Liver (tissue), 9 donors: ENCODE results near the gene OFD1. TPM values are rescaled to one million over a fixed set of nuclear protein-coding genes. Genes with fewer than 3 reads are reported as not detected.

ENCODE experiments used
- DNase-seq: peaks from one replicate; pipeline ENCODE4 v3.0.0-alpha.2; 2017; ENCODE audit warnings: low spot score
- H3K27ac ChIP-seq, 2 donors: one replicate each; pipeline ENCODE4 v1.7.0; 2013; ENCODE audit warnings: inconsistent platforms in 2 of 2, low read length in 2 of 2, control low read depth in 1 of 2, low read depth in 1 of 2, mild to moderate bottlenecking in 1 of 2
- H3K27me3 ChIP-seq, 4 donors: one replicate each; pipeline versions ENCODE4 v1.6.1 to v1.7.0; 2013; ENCODE audit warnings: low read length in 3 of 4, inconsistent platforms in 1 of 4, mild to moderate bottlenecking in 1 of 4, moderate library complexity in 1 of 4; ENCODE audit not compliant: control insufficient read depth in 4 of 4, insufficient read depth in 4 of 4
- H3K36me3 ChIP-seq, 4 donors: one replicate each; pipeline versions ENCODE4 v1.6.1 to v1.7.0; 2013; ENCODE audit warnings: low read length in 3 of 4, mild to moderate bottlenecking in 3 of 4, low read depth in 1 of 4, moderate library complexity in 1 of 4; ENCODE audit not compliant: control insufficient read depth in 4 of 4, insufficient read depth in 3 of 4
- H3K4me1 ChIP-seq, 4 donors: one replicate each; pipeline versions ENCODE4 v1.6.1 to v1.7.0; 2013; ENCODE audit warnings: low read length in 3 of 4, mild to moderate bottlenecking in 3 of 4, moderate library complexity in 1 of 4; ENCODE audit not compliant: control insufficient read depth in 4 of 4, insufficient read depth in 4 of 4
- H3K4me3 ChIP-seq, 3 donors: one replicate each; pipeline versions ENCODE4 v1.6.1 to v1.7.0; 2013; ENCODE audit warnings: low read length in 3 of 3, control low read depth in 1 of 3, low read depth in 1 of 3, mild to moderate bottlenecking in 1 of 3
- H3K9ac ChIP-seq, 2 donors: one replicate each; pipeline ENCODE4 v1.7.0; 2013; ENCODE audit warnings: low read length in 2 of 2, mild to moderate bottlenecking in 2 of 2, moderate library complexity in 2 of 2, control low read depth in 1 of 2, low read depth in 1 of 2
- H3K9me3 ChIP-seq, 4 donors: one replicate each; pipeline versions ENCODE4 v1.6.1 to v1.7.0; 2013; ENCODE audit warnings: low read length in 3 of 4; ENCODE audit not compliant: control insufficient read depth in 4 of 4
- ATF3 ChIP-seq: IDR thresholded peaks from 2 replicates; pipeline ENCODE4 v1.6.1; 2016; ENCODE audit warnings: antibody characterized with exemption
- CTCF ChIP-seq: fragments of 150-350 bp; IDR thresholded peaks from 2 replicates; pipeline ENCODE4 v1.5.1; 2017; ENCODE audit warnings: improper control_type of control experiment, low read depth, low read length; ENCODE audit not compliant: missing input control
- EGR1 ChIP-seq, 2 donors: IDR thresholded peaks; 2 replicates each; pipeline ENCODE4 v1.6.1; 2016 to 2018; ENCODE audit warnings: antibody characterized with exemption in 2 of 2, low read depth in 2 of 2
- FOXA1 ChIP-seq: IDR thresholded peaks from 2 replicates; pipeline ENCODE4 v1.6.1; 2016; ENCODE audit warnings: antibody characterized with exemption
- FOXA2 ChIP-seq: IDR thresholded peaks from 2 replicates; pipeline ENCODE4 v1.6.1; 2016; ENCODE audit warnings: antibody characterized with exemption
- GABPA ChIP-seq, 2 donors: IDR thresholded peaks in 1 of 2; conservative IDR thresholded peaks in 1 of 2; 2 replicates each; pipeline ENCODE4 v1.6.1; 2016; ENCODE audit warnings: antibody characterized with exemption in 2 of 2, mild to moderate bottlenecking in 1 of 2, moderate library complexity in 1 of 2
- HNF4A ChIP-seq, 2 donors: conservative IDR thresholded peaks; 2 replicates each; pipeline ENCODE4 v1.6.1; 2016; ENCODE audit warnings: antibody characterized with exemption in 2 of 2, mild to moderate bottlenecking in 2 of 2
- HNF4G ChIP-seq: IDR thresholded peaks from 2 replicates; pipeline ENCODE4 v1.6.1; 2016; ENCODE audit warnings: antibody characterized with exemption
- JUND ChIP-seq, 2 donors: IDR thresholded peaks; 2 replicates each; pipeline ENCODE4 v1.6.1; 2016; ENCODE audit warnings: antibody characterized with exemption in 2 of 2
- MAX ChIP-seq: IDR thresholded peaks from 2 replicates; pipeline ENCODE4 v1.6.1; 2016; ENCODE audit warnings: antibody characterized with exemption
- NR2F2 ChIP-seq: IDR thresholded peaks from 2 replicates; pipeline ENCODE4 v1.6.1; 2016; ENCODE audit warnings: antibody characterized with exemption
- RAD21 ChIP-seq, 2 donors: IDR thresholded peaks; 2 replicates each; pipeline ENCODE4 v1.6.1; 2016; ENCODE audit warnings: antibody characterized with exemption in 2 of 2, mild to moderate bottlenecking in 2 of 2
- REST ChIP-seq: IDR thresholded peaks from 2 replicates; pipeline ENCODE4 v1.6.1; 2016; ENCODE audit warnings: antibody characterized with exemption, mild to moderate bottlenecking
- RXRA ChIP-seq, 2 donors: IDR thresholded peaks; 2 replicates each; pipeline ENCODE4 v1.6.1; 2017 to 2018; ENCODE audit warnings: antibody characterized with exemption in 2 of 2, mild to moderate bottlenecking in 1 of 2
- SP1 ChIP-seq: IDR thresholded peaks from 2 replicates; pipeline ENCODE4 v1.6.1; 2018; ENCODE audit warnings: antibody characterized with exemption, mild to moderate bottlenecking
- TAF1 ChIP-seq: conservative IDR thresholded peaks from 2 replicates; pipeline ENCODE4 v1.6.1; 2016; ENCODE audit warnings: antibody characterized with exemption, mild to moderate bottlenecking
- YY1 ChIP-seq: IDR thresholded peaks from 2 replicates; pipeline ENCODE4 v1.6.1; 2016; ENCODE audit warnings: antibody characterized with exemption, mild to moderate bottlenecking
- ZBTB33 ChIP-seq: IDR thresholded peaks from 2 replicates; pipeline ENCODE4 v1.6.1; 2016; ENCODE audit warnings: antibody characterized with exemption
- WGBS: extraction: QIAGEN DNeasy Blood & Tissue Kit; methylation state at CpG from one replicate; pipeline ENCODE4 v1.1.7; 2013; 5-methylcytosine and 5-hydroxymethylcytosine counted together
- polyA plus RNA-seq, 2 donors: library from polyadenylated mRNA; stranded (reverse) in 1 of 2; unstranded in 1 of 2; fragments of 200-250 nt in 1 of 2; fragments of >200 nt in 1 of 2; fragmentation: Nextera tagmentation in 1 of 2; extraction: Ambion mirVana in 1 of 2; gene quantifications; one replicate each; pipeline versions ENCODE4 v1.2.1 to v1.2.3, GENCODE V29; 2013 to 2015
- total RNA-seq, 2 donors: library from RNA; depleted of rRNA; stranded (reverse); fragments of >200 nt; gene quantifications; one replicate each; pipeline ENCODE4 v1.2.3, GENCODE V29; 2014
- donor health status: healthy.
- donor health status: healthy.
- donor health status: healthy.
- donor health status: healthy.
- donor health status: healthy.

The OFD1 gene
- total RNA-seq (10 to 100 TPM in 1 of 2 donors, 1 to 10 TPM in 1; 9.0 to 10.1 TPM), polyA plus RNA-seq (10 to 100 TPM in 1 of 2 donors, 1 to 10 TPM in 1; 2.9 to 15.7 TPM)

GRCh38 chrX:13734278-13735172 lies at the start of gene OFD1, which contains the start of gene TRAPPC2:
Gene OFD1 (plus strand): TSS chrX:13734748. CDS start chrX:13735072, 324 bp downstream.
Gene TRAPPC2 (minus strand): TSS chrX:13734620. CDS start chrX:13719963, 14,657 bp downstream.
- Histone ChIP-seq H3K9me3 (no peaks in the 10 kb centered on the region), H3K36me3 (peaks cover 0 to 3% (median 0%) of the 10 kb centered on the region in 4 donors), H3K4me1 (peaks cover 1 to 25% (median 11%) of the 10 kb centered on the region in 4 donors), H3K27ac (peak within 1 kb of the TSS; percentile 90 to 96), H3K4me3 (peak within 1 kb of the TSS; percentile 85 to 99 (median 98)), H3K27me3 (no peaks in the 10 kb centered on the region), H3K9ac (peak within 1 kb of the TSS; percentile 90 to 94)
- peak; percentile 89 for DNase-seq
- TF ChIP-seq FOXA2 (no peak), REST (peak; percentile 68), CTCF (no peak), GABPA (IDR thresholded peaks at IDR 0.05 in 1 of 2, conservative IDR thresholded peaks at IDR 0.05 in 1 of 2) (peak; percentile 83 to 89), TAF1 (peak; percentile 63), FOXA1 (no peak), ZBTB33 (peak; percentile 100), MAX (no peak), NR2F2 (no peak), HNF4G (no peak), EGR1 (IDR thresholded peaks at IDR 0.05; ENCODE audit: low read depth in 2 of 2) (no peak), ATF3 (no peak), YY1 (peak; percentile 61), JUND (IDR thresholded peaks at IDR 0.05) (no peak), HNF4A (conservative IDR thresholded peaks at IDR 0.05) (no peak), RXRA (IDR thresholded peaks at IDR 0.05) (no peak), RAD21 (IDR thresholded peaks at IDR 0.05) (peak in 1 of 2 donors; percentile 44), SP1 (peak; percentile 65)
- WGBS: under 1% methylated on average over 75 of the region's 75 CpGs
